ENCODE measurements around the gene ACAA1.

ACAA1 gene

DNA sequence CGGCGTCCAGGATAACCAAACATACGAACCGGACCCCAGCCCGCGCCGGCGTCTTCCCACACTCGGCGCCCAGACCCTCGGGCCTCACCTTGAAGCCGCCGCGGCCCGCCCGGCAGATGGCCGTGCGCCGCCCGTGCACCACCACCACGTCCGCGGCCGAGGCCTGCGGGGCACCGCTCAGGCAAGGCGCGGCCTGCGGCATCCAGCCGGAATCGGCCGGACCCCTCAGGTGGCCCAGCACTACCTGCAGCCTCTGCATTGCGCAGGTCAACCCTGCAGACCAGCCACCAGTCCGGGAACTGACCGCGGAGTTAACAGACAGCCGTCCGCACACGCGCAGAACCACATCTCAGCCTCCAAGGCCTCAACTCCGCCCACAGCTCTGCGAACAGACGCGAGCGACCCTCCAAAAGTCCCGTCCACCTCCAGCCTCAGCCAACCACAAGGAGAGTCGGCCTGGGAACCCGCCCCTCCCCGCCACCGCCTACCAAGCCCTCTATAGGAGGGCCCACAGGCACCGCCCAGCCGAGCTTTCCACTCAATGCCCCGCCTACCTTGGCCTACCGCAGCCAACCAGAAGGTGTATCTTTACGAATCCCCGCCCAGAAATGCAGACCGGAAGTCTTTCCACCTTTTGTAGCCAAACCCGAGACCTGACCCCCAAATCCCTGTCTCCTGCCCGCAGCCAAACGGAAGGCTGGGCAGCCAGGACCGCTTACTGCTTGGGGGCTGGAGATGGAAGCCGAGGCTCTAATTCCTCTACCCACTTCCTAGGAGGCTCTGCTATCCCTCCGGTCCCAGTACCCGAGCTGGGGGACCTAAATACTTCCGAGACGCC lies at the start of gene ACAA1:
Gene ACAA1, minus strand, starts transcription at position 351 of the 838 bp plus-strand sequence. Its CDS starts 92 bp downstream, at position 259.
- peaks cover 17% of the 10 kb centered on the region for H3K27me3 Mint-ChIP-seq (ENCODE audit: low read depth, poor library complexity)
- DNase-seq: peak; percentile 99
- TF ChIP-seq CTCF (IDR thresholded peaks at IDR 0.05): no peak
- H3K4me1 Mint-ChIP-seq: peaks cover 41% of the 10 kb centered on the region
- peak within 1 kb of the TSS; percentile 90 for H3K27ac Mint-ChIP-seq
- H3K4me3 Mint-ChIP-seq: peak within 1 kb of the TSS; percentile 90
- H3K36me3 Mint-ChIP-seq (ENCODE audit: low read depth): peaks cover 22% of the 10 kb centered on the region
- no peaks in the 10 kb centered on the region for H3K9me3 Mint-ChIP-seq

- DNase-seq: no peak
- peaks cover 37% of the 10 kb centered on the region for H3K36me3 Mint-ChIP-seq (ENCODE audit: low read depth)
- peaks cover 3% of the 10 kb centered on the region for H3K27me3 Mint-ChIP-seq (ENCODE audit: low read depth, poor library complexity)
- no peaks in the 10 kb centered on the region for H3K9me3 Mint-ChIP-seq
- H3K27ac Mint-ChIP-seq: peak overlapping the region; percentile 53
- H3K4me3 Mint-ChIP-seq: no peak overlapping the region
- H3K4me1 Mint-ChIP-seq: peaks cover 8% of the 10 kb centered on the region
- no peak for TF ChIP-seq CTCF (IDR thresholded peaks at IDR 0.05)
Measured at GRCh38 chr3:38177181-38177580, 40.3 kb upstream of the ACAA1 start.

- Mint-ChIP-seq H3K36me3 (ENCODE audit: low read depth) (peaks cover 17% of the 10 kb centered on the region), H3K4me3 (no peak overlapping the region), H3K27me3 (ENCODE audit: low read depth, poor library complexity) (peaks cover 3% of the 10 kb centered on the region), H3K27ac (peak overlapping the region; percentile 13), H3K9me3 (no peaks in the 10 kb centered on the region), H3K4me1 (peaks cover 22% of the 10 kb centered on the region)
- no peak for DNase-seq
- no peak for TF ChIP-seq CTCF (IDR thresholded peaks at IDR 0.05)
Measured at GRCh38 chr3:38173834-38174418, 37.0 kb upstream of the ACAA1 start.

GRCh38 chr3:38171622-38172021 lies 34.7 kb upstream of the ACAA1 start:
- H3K36me3 Mint-ChIP-seq (ENCODE audit: low read depth): peaks cover 24% of the 10 kb centered on the region
- no peak overlapping the region for H3K27ac Mint-ChIP-seq
- H3K4me1 Mint-ChIP-seq: peaks cover 40% of the 10 kb centered on the region
- peaks cover 3% of the 10 kb centered on the region for H3K27me3 Mint-ChIP-seq (ENCODE audit: low read depth, poor library complexity)
- DNase-seq: no peak
- no peaks in the 10 kb centered on the region for H3K9me3 Mint-ChIP-seq
- H3K4me3 Mint-ChIP-seq: no peak overlapping the region
- TF ChIP-seq CTCF (IDR thresholded peaks at IDR 0.05): no peak

GRCh38 chr3:38170722-38171121 lies 33.8 kb upstream of the ACAA1 start:
- Mint-ChIP-seq H3K27me3 (ENCODE audit: low read depth, poor library complexity) (peaks cover 3% of the 10 kb centered on the region), H3K27ac (peak overlapping the region; percentile 66), H3K36me3 (ENCODE audit: low read depth) (peaks cover 29% of the 10 kb centered on the region), H3K9me3 (no peaks in the 10 kb centered on the region), H3K4me3 (no peak overlapping the region), H3K4me1 (peaks cover 49% of the 10 kb centered on the region)
- no peak for DNase-seq
- no peak for TF ChIP-seq CTCF (IDR thresholded peaks at IDR 0.05)

- peaks cover 55% of the 10 kb centered on the region for H3K4me1 Mint-ChIP-seq
- peaks cover 3% of the 10 kb centered on the region for H3K27me3 Mint-ChIP-seq (ENCODE audit: low read depth, poor library complexity)
- H3K4me3 Mint-ChIP-seq: no peak overlapping the region
- H3K27ac Mint-ChIP-seq: no peak overlapping the region
- DNase-seq: no peak
- TF ChIP-seq CTCF (IDR thresholded peaks at IDR 0.05): no peak
- no peaks in the 10 kb centered on the region for H3K9me3 Mint-ChIP-seq
- peaks cover 24% of the 10 kb centered on the region for H3K36me3 Mint-ChIP-seq (ENCODE audit: low read depth)
Measured at GRCh38 chr3:38169027-38169317, 32.0 kb upstream of the ACAA1 start.

All from nephron progenitor cell (in vitro differentiated cells).